ENCODE measurements around the gene OASL.

OASL gene

GRCh38 chr12:121015825-121016766 lies 22.9 kb downstream of the OASL start, which contains the start of gene C12orf43:
TSS of gene C12orf43 (minus strand) at chr12:121016487. CDS start at chr12:121016474, 13 bp downstream.
- DNase-seq (ENCODE audit: low spot score) = peak; percentile 90

DNA sequence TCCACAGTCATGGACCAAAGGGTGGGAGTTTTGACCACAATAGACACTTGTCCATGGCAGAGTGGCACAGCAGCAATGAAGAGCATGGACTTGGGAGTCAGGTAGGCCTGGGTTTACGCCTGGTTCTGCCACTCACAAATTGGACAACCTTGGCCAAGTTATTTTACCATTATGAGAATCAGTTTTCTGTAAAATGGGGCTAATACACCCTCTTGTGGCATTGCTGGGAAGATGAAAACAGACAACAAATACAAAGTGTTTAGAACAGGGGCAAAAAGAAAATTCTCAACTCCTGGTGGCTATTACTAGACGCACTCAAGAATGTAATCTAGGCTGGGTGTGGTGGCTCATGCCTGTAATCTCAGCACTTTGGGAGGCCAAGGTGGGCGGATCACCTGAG lies 25.3 kb downstream of the OASL start:
- DNase-seq (ENCODE audit: low spot score) = no peak

GRCh38 chr12:121011820-121012219 lies 27.2 kb downstream of the OASL start:
- no peak for DNase-seq (ENCODE audit: low spot score)

- no peak for DNase-seq (ENCODE audit: low spot score)
These were observed 28.2 kb downstream of the OASL start for GRCh38 chr12:121010860-121011259.

DNA sequence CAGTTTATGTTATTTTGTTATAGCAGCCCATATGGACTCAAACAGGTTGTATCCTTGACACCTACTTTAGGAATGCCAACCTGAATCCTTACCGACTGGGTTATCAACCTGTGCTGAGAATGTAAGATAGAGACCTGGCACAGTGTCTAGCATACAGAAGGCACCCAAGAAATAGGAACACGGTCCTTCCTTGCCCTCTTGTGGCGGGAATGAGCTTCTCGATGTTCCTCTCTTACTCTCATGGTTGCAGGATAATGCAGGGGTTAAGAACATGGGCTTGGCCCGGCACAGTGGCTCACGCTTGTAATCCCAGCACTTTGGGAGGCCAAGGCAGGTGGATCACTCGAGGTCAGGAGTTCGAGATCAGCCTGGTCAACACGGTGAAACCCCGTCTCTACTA lies 29.3 kb downstream of the OASL start:
- DNase-seq (ENCODE audit: low spot score) = no peak

DNA sequence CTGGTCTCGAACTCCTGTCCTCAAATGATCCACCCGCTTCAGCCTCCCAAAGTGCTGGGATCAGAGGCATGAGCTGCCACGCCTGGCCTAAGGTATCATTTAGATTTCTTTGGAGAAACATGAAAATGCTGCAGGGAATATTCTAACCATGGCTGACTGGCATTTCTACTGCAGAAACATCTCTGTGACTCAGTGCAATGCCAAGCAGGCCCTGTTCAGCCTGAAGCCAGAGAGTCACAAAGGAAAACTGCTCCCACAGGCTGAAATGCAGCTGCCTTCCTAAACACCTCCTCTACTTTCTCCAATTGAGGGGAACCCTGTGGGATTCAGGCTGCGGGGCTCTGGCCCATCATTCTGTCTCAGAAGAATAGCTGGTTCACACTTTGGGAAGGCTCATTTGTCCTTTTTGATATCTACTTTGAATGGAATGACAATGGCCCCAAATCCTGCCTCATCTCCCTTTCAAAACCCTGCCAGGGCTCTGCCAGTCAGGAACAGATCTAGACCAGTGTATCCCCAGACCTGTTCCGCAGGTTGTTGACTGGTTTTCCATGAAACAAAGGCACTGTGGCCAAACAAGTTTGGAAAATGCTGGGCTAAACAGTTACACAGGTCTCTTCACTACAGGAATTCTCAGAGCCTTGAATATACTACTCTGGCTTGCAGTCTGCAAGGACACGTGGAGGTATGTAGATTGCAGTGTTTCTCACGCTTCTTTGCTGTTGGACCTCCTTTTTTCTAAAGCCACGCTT lies 30.5 kb downstream of the OASL start:
- no peak for DNase-seq (ENCODE audit: low spot score)

DNA sequence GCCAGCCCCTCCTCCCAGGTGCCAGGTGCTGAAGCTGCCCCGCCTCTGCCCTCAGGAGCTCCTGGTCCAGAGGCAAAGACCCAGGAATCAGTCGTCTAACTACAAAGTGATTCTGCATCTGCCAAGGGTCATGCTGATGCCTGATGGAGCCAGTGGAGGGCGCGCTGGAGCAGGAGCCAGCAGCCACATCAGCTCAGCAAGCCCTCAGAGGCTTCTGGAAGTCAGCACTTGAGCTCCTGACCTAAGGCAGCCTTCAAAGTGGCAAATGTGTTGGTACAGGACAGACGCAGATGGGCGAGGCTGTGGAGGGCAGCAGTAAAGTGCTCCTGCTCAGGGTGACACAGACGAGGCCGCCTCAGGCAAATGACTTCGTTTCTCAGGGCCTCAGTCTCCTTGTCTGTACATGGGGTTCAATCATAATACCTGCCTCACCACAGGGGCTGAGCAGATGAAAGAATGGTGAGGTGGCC lies 33.7 kb downstream of the OASL start:
- DNase-seq (ENCODE audit: low spot score) = no peak

GRCh38 chr12:121004253-121004815 lies 34.7 kb downstream of the OASL start:
- DNase-seq (ENCODE audit: low spot score) = no peak

DNA sequence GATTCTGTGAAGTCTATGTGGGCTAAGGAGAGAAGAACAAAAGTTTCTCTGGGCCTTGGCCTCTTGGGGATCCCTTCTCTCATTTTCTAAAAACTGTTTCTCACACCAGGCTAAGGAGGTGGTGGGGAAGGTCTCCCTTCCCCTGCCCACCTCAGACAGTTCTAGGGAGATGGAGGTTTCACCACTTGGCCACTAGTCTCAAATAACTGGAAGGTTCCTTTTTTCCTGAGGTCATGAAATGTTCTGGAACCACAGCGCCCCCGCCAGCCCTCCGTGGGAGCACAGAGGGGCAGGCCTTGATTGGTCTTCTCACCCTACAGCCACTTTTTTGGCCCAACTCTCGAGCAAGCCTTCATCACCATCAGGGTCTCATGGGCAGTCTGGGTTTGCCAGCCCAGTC lies 35.4 kb downstream of the OASL start:
- DNase-seq (ENCODE audit: low spot score) = no peak

DNA sequence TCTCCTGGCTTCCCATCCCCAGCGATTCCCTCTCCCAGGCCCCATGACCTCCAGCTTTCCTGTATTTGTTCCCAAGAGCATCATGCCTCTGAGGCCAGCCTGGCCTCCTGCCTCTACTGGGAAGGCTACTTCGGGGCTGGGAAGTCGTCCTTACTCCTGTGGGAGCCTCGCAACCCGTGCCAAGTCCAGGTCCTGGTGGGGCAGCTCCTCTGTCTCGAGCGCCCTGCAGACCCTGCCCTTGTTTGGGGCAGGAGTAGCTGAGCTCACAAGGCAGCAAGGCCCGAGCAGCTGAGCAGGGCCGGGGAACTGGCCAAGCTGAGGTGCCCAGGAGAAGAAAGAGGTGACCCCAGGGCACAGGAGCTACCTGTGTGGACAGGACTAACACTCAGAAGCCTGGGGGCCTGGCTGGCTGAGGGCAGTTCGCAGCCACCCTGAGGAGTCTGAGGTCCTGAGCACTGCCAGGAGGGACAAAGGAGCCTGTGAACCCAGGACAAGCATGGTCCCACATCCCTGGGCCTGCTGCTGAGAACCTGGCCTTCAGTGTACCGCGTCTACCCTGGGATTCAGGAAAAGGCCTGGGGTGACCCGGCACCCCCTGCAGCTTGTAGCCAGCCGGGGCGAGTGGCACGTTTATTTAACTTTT lies 37.1 kb downstream of the OASL start:
- DNase-seq (ENCODE audit: low spot score) = no peak

DNA sequence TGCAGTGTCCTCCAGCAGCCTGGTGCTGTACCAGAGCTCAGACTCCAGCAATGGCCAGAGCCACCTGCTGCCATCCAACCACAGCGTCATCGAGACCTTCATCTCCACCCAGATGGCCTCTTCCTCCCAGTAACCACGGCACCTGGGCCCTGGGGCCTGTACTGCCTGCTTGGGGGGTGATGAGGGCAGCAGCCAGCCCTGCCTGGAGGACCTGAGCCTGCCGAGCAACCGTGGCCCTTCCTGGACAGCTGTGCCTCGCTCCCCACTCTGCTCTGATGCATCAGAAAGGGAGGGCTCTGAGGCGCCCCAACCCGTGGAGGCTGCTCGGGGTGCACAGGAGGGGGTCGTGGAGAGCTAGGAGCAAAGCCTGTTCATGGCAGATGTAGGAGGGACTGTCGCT lies 38.0 kb downstream of the OASL start:
- no peak for DNase-seq (ENCODE audit: low spot score)

GRCh38 chr12:121000530-121000929 lies 38.5 kb downstream of the OASL start:
- DNase-seq (ENCODE audit: low spot score) = no peak

DNA sequence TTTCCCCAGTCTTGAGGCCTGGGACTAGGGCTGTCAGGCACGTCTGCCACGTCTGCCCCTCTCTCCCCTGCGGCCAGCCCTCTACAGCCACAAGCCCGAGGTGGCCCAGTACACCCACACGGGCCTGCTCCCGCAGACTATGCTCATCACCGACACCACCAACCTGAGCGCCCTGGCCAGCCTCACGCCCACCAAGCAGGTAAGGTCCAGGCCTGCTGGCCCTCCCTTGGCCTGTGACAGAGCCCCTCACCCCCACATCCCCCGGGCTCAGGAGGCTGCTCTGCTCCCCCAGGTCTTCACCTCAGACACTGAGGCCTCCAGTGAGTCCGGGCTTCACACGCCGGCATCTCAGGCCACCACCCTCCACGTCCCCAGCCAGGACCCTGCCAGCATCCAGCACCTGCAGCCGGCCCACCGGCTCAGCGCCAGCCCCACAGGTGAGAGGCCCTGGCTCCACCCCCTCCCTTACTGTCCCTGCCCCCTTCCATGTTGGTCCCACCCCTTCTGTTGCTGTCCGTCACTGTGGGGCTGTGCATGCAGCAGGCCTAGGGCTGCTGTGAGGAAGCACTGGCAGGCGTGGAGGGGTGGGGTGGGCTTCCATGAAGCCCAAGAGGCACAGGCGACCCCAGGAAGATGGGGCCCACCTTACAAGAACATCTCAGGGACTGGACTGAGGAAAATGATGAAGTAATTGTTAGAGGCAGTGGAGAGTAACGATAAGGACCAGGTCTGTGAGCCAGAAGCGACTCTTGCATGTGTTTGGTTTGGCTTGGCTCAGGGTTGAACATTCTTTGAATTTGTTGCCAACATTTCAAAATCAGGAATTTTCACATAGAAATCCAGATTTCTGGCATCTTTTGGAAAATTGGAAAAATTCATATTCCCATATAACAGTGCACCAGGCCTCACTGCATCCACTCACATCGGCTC lies 39.6 kb downstream of the OASL start:
- no peak for DNase-seq (ENCODE audit: low spot score)

DNA sequence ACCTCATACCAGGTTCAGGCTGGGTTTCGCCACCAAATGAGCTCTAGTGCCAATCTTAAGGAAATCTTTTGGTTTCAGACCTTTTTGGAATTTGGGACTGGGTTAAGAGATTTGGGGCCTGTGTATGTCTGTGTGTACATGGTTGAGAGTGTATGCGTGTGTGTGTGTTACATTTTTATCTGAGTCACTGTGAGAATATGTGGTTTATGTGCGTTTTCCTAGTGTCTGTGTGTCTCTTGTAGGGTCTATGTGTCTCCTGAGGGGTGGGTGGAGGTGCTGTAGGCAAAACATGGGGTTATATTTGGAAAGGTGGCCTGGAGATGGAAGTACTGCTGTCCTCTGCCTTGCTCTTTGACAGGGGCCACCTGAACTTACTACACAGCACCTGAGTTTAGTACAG lies 40.6 kb downstream of the OASL start:
- DNase-seq (ENCODE audit: low spot score) = no peak

- no peak for DNase-seq (ENCODE audit: low spot score)
These were observed 41.6 kb downstream of the OASL start for GRCh38 chr12:120997448-120997847.

GRCh38 chr12:120996133-120996746 lies 42.8 kb downstream of the OASL start:
- DNase-seq (ENCODE audit: low spot score) = no peak

- DNase-seq (ENCODE audit: low spot score) = no peak
These were observed 44.3 kb downstream of the OASL start for GRCh38 chr12:120994589-120995337.

GRCh38 chr12:120994059-120994458 lies 45.0 kb downstream of the OASL start:
- DNase-seq (ENCODE audit: low spot score) = no peak

DNA sequence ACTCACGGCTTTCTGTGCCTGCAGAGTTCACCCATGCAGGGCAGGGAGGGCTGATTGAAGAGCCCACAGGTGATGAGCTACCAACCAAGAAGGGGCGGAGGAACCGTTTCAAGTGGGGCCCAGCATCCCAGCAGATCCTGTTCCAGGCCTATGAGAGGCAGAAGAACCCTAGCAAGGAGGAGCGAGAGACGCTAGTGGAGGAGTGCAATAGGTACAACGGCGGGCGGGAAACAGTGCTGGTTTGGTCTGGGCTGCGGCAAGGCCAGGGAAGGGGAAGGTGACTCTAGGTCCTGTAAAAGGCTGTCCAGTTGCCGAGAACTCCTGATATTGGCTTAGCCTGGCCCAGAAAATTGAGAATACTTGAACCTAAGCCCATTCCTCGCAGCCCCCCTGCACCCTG lies 45.5 kb downstream of the OASL start:
- no peak for DNase-seq (ENCODE audit: low spot score)

DNA sequence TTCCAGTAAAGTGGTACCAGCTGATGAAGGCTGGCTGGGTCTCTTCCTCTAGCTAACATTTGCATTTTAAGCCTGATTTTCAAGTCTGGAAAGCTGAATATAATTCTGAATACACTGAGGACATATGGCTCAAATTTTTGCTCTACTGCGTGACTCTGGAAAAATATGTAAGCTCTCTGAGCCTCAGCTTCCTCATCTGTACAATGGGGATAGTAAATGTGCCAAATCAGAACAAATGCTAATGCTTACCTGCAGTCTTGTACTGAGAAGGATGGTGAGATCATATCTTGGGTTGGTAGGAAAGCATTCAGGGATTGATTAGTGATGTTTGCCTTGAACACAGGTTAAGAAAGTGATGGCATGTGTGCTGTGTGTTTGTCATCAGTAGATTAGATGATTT lies 46.1 kb downstream of the OASL start:
- DNase-seq (ENCODE audit: low spot score) = no peak

All from left forelimb (tissue), 1 donor.